Kidney (tissue), 14 donors: ENCODE results near the gene SCRG1. TPM values are rescaled to one million over a fixed set of nuclear protein-coding genes. Genes with fewer than 3 reads are reported as not detected.

Experiments used
- DNase-seq, 5 donors: peaks; one replicate each; pipeline ENCODE4 v3.0.0-alpha.2; 2013 to 2020
- FAIRE-seq: peaks from 2 replicates; lab custom pipeline; 2012; peaks lifted over from hg19 to GRCh38; lab: Jason Lieb, UNC
- H3K27ac ChIP-seq, 2 donors: one replicate each; pipeline ENCODE4 v1.7.0; 2013; ENCODE audit warnings: low read depth in 2 of 2, low read length in 2 of 2, inconsistent platforms in 1 of 2
- H3K27me3 ChIP-seq: one replicate; pipeline ENCODE4 v1.7.1; 2013; ENCODE audit warnings: low read length, inconsistent platforms; ENCODE audit not compliant: control insufficient read depth, insufficient read depth
- H3K36me3 ChIP-seq, 3 donors: one replicate each; pipeline versions ENCODE4 v1.7.0 to v1.7.1; 2013; ENCODE audit warnings: low read length in 3 of 3, control low read depth in 1 of 3, inconsistent platforms in 1 of 3; ENCODE audit not compliant: insufficient read depth in 3 of 3, control insufficient read depth in 2 of 3
- H3K4me1 ChIP-seq, 3 donors: one replicate each; pipeline versions ENCODE4 v1.7.0 to v1.7.1; 2013; ENCODE audit warnings: low read length in 3 of 3, inconsistent platforms in 1 of 3, low read depth in 1 of 3; ENCODE audit not compliant: control insufficient read depth in 2 of 3, insufficient read depth in 2 of 3
- H3K4me3 ChIP-seq, 3 donors: one replicate each; pipeline versions ENCODE4 v1.7.0 to v1.8.1; 2013; ENCODE audit warnings: low read length in 3 of 3, control low read depth in 1 of 3, inconsistent platforms in 1 of 3
- H3K9ac ChIP-seq, 3 donors: one replicate each; pipeline versions ENCODE4 v1.7.0 to v1.7.1; 2013; ENCODE audit warnings: low read length in 3 of 3, control low read depth in 1 of 3, inconsistent platforms in 1 of 3
- H3K9me3 ChIP-seq, 3 donors: one replicate each; pipeline versions ENCODE4 v1.7.0 to v1.7.1; 2013; ENCODE audit warnings: low read length in 3 of 3, control low read depth in 1 of 3, inconsistent platforms in 1 of 3; ENCODE audit not compliant: control insufficient read depth in 2 of 3, insufficient read depth in 1 of 3
- CTCF ChIP-seq: IDR thresholded peaks from 3 replicates; pipeline ENCODE4 v1.5.1; 2012; ENCODE audit warnings: mild to moderate bottlenecking, moderate library complexity, borderline replicate concordance; ENCODE audit not compliant: insufficient read depth; ENCODE audit errors: extremely low read depth
- intact Hi-C: fragments of 100-400 bp; cut with DNase I; formaldehyde crosslinking; loops from one replicate; pipeline ENCODE4 v1.11.1; 2022
- polyA plus RNA-seq: library from polyadenylated mRNA; stranded (reverse); fragments of 350-450 nt; fragmentation: Illumina TruSeq; extraction: RNeasy Lipid Tissue Mini Kit (QIAGEN cat#74804); gene quantifications from one replicate; pipeline ENCODE4 v1.2.3, GENCODE V29; 2014; ENCODE audit warnings: low read depth, low replicate concordance; ENCODE audit not compliant: insufficient read depth
- total RNA-seq: library from RNA; stranded (reverse); fragmentation: NEBNext Ultra II Directional; extraction: Animal tissue kit (Norgen Biotek cat#: 25700); gene quantifications from one replicate; pipeline ENCODE4 v1.2.1, GENCODE V29; 2021
- donor health status: control.
- donor health status: control.
- donor health status: control.
- donor health status: control.
- donor health status: control.
- donor health status: DM: yes; HTN: yes; CAD: no.
- donor health status: Normal renal cell carcinoma (clear cell type).

SCRG1 gene
- total and polyA plus RNA-seq, 2 donors from 2014 or later: 0.11 to 1.6 TPM

DNA sequence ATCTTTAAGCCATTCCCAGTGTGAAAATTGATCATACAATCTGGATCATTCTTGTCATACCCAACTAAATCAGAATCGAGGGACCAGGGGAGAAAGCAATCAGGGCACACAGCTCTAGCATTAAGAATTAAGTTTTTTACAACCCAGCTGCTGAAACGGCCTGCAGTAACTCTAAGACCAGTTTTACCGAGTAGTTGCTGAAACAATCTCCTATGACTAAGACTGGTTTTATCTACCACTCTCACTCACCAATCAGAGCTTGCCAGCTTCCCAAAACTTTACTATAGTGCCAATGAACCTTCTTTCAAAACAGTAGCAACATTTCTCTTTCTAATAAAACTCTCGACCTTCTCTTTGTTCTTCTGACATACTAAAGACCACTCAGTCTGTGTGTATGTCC, 31.0 kb downstream of the SCRG1 start:
- Histone ChIP-seq H3K9ac (no peak overlapping the region), H3K27me3 (no peaks in the 10 kb centered on the region), H3K27ac (no peak overlapping the region), H3K36me3 (no peaks in the 10 kb centered on the region), H3K9me3 (no peaks in the 10 kb centered on the region), H3K4me1 (peaks cover 0 to 2% (median 0%) of the 10 kb centered on the region in 3 donors), H3K4me3 (no peak overlapping the region)
- intact Hi-C loops: no loop called here
- no peak for TF ChIP-seq CTCF
- DNase-seq: no peak
- no peak for FAIRE-seq

GRCh38 chr4:173367285-173367684, 31.6 kb downstream of the SCRG1 start:
- FAIRE-seq (no peak), DNase-seq (no peak)
- intact Hi-C loops: no loop called here
- Histone ChIP-seq H3K27ac (no peak overlapping the region), H3K27me3 (no peaks in the 10 kb centered on the region), H3K4me1 (peaks cover 0 to 2% (median 0%) of the 10 kb centered on the region in 3 donors), H3K4me3 (no peak overlapping the region), H3K9ac (no peak overlapping the region), H3K36me3 (no peaks in the 10 kb centered on the region), H3K9me3 (no peaks in the 10 kb centered on the region)
- no peak for TF ChIP-seq CTCF

- intact Hi-C loops: no loop called here
- no peak overlapping the region for H3K4me3 ChIP-seq
- FAIRE-seq (no peak), DNase-seq (peak in 1 of 5 donors; percentile 41)
- H3K9me3 ChIP-seq: no peaks in the 10 kb centered on the region
- no peak for TF ChIP-seq CTCF
- no peak overlapping the region for H3K9ac ChIP-seq
- peaks cover 0 to 2% (median 0%) of the 10 kb centered on the region in 3 donors for H3K4me1 ChIP-seq
- no peak overlapping the region for H3K27ac ChIP-seq
- no peaks in the 10 kb centered on the region for H3K27me3 ChIP-seq
- H3K36me3 ChIP-seq: no peaks in the 10 kb centered on the region
Observed at GRCh38 chr4:173365359-173365996, 33.4 kb downstream of the SCRG1 start.

GRCh38 chr4:173362666-173363065, 36.2 kb downstream of the SCRG1 start:
- intact Hi-C loops: no loop called here
- FAIRE-seq (no peak), DNase-seq (no peak)
- Histone ChIP-seq H3K9me3 (no peaks in the 10 kb centered on the region), H3K36me3 (no peaks in the 10 kb centered on the region), H3K4me1 (no peaks in the 10 kb centered on the region), H3K4me3 (no peak overlapping the region), H3K27me3 (no peaks in the 10 kb centered on the region), H3K9ac (no peak overlapping the region), H3K27ac (no peak overlapping the region)
- TF ChIP-seq CTCF: no peak
